A549 treated with dexamethasone at 1 μM for 4 hours (cell line): Measurements from ENCODE around the gene GARRE1. TPM values are rescaled to one million over a fixed set of nuclear protein-coding genes. Genes with fewer than 3 reads are reported as not detected.

ENCODE experiments used
- total RNA-seq: library from RNA; stranded (reverse); fragments of 200-300 nt; extraction: Qiagen RNA extraction; gene quantifications from 5 replicates; pipeline ENCODE4 v1.2.3, GENCODE V29; 2022

GARRE1 gene, protein sequence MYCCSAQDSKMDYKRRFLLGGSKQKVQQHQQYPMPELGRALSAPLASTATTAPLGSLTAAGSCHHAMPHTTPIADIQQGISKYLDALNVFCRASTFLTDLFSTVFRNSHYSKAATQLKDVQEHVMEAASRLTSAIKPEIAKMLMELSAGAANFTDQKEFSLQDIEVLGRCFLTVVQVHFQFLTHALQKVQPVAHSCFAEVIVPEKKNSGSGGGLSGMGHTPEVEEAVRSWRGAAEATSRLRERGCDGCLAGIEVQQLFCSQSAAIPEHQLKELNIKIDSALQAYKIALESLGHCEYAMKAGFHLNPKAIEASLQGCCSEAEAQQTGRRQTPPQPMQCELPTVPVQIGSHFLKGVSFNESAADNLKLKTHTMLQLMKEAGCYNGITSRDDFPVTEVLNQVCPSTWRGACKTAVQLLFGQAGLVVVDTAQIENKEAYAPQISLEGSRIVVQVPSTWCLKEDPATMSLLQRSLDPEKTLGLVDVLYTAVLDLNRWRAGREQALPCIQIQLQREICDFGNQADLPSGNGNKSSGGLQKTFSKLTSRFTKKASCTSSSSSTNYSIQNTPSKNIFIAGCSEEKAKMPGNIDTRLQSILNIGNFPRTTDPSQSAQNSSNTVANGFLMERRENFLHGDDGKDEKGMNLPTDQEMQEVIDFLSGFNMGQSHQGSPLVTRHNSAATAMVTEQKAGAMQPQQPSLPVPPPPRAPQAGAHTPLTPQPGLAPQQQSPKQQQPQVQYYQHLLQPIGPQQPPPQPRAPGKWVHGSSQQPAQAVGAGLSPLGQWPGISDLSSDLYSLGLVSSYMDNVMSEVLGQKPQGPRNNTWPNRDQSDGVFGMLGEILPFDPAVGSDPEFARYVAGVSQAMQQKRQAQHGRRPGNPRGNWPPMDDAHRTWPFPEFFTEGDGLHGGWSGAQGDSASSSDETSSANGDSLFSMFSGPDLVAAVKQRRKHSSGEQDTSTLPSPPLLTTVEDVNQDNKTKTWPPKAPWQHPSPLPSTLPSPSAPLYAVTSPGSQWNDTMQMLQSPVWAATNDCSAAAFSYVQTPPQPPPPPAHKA (N-terminal part only)
- 9.7 to 14.6 TPM (median 12.7 TPM) in 5 replicates for total RNA-seq

DNA sequence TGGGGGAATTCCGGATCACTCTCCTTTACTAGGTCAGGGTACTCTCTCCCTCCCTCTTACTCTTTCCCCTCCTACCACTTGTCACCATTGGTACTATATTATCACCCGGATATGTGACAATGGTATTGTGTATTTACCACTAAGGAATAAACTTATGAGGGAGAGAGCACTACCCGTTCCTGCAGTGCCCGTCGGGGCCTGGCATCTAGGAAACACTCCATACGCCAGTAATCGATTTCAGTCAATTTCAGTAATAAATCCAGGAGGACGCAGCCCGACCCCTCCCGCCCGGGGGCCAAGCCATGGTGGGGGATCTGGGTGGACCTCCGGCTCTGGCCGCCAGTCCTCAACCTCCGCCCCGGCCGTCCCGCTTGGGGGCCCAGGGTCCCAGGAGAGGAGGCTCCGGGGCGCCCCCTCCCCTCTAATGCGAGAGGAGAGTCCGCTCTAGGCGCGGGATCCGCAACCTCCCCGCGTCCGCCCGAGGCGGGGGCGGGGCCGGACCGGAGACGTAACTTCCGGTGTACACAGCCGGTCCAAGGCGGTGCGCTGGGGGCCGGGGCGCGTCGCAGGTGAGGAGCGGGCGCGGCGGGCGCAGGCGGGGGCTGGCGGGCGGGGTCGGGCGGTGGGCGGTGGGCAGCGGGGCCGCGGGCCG is at the start of gene GARRE1:
TSS of gene GARRE1 (plus strand) at position 509 of the 652 bp plus-strand sequence. CDS start 45,920 bp downstream, outside the sequence.

Other genes starting within 250 kb of the GARRE1 start
- gene LSM14A, start 82.0 kb upstream of the GARRE1 start, total RNA-seq = 237 to 302 TPM (median 284 TPM) in 5 replicates
- 601 to 774 TPM (median 766 TPM) in 5 replicates for gene GPI, start 110.6 kb downstream of the GARRE1 start, total RNA-seq
- gene PDCD2L, start 149.8 kb downstream of the GARRE1 start, total RNA-seq = 26.9 to 31.8 TPM (median 31.0 TPM) in 5 replicates
- gene UBA2, start 173.8 kb downstream of the GARRE1 start, total RNA-seq = 245 to 345 TPM (median 293 TPM) in 5 replicates
- 26.3 to 35.7 TPM (median 33.0 TPM) in 5 replicates for gene WTIP, start 227.2 kb downstream of the GARRE1 start, total RNA-seq